ENCODE results near the gene CNOT2.

CNOT2 gene, protein sequence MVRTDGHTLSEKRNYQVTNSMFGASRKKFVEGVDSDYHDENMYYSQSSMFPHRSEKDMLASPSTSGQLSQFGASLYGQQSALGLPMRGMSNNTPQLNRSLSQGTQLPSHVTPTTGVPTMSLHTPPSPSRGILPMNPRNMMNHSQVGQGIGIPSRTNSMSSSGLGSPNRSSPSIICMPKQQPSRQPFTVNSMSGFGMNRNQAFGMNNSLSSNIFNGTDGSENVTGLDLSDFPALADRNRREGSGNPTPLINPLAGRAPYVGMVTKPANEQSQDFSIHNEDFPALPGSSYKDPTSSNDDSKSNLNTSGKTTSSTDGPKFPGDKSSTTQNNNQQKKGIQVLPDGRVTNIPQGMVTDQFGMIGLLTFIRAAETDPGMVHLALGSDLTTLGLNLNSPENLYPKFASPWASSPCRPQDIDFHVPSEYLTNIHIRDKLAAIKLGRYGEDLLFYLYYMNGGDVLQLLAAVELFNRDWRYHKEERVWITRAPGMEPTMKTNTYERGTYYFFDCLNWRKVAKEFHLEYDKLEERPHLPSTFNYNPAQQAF

GRCh38 chr12:70242695-70243509 is at the start of gene CNOT2:
Gene CNOT2, plus strand, starts transcription at chr12:70243433. Its CDS starts 34,794 bp downstream, at chr12:70278227.
- peak; percentile 83 to 86 for DNase-seq

DNA sequence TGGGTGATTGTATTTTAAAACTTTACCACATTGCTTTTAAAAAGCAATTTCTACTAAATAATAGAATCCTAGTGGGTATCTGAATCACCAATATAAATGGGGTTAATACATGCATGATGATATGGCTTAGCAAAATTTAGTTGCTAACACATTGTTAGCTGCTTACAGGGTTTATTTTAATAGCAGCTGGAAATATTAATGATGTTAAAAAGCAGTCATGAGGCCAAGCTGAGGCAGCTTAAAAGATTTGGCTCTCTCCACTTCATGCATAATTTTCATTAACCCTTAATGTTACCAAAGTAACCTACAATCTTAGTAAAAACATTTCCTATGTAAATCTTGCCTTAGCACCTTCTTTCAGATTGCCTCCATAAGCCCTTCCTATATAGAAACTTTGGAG is 49.2 kb upstream of the CNOT2 start:
- DNase-seq, result no peak

DNA sequence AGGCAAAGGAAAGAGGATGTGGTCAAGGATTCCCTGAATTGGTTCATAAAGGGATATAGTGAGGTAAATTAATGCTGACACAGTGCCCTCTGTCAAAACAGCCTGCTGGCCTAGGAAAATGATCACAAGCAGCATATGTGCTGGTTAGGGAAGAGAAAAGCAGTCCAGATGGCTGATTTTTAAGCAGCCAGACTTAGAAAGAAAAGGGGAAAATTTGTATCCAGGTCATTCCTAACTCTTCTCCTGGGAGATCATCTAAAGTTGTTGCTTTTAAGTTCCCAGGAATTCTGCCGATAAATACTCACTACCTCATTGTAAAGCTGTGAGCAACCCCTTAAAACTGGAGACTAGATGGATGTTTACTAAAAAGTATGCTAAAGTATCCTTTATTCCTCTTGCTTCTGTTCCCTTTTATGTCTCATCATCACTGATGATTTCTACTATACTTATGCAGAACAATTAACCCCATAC is 46.4 kb upstream of the CNOT2 start:
- peak; percentile 39 to 61 for DNase-seq

GRCh38 chr12:70197345-70197744 is 45.9 kb upstream of the CNOT2 start:
- peak; percentile 29 to 70 for DNase-seq

DNA sequence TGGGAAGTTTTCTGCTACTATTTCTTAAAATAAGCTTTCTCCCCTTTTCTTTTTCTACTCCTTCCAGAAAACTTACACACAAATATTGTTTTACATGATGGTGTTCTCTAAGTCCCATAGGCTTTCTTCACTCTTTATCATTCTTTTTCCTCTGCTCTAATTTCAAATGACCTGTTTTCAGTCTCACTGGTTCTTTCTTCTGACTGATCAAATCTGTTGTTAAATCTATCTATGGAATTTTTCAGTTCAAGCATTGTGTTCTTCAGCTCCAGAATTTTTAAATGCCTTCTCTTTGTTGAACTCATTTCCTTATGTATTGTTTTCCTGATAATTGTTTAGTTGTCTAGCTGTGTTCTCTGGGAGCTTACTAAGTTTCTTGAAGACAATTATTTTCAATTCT is 29.5 kb upstream of the CNOT2 start:
- no peak for DNase-seq

DNA sequence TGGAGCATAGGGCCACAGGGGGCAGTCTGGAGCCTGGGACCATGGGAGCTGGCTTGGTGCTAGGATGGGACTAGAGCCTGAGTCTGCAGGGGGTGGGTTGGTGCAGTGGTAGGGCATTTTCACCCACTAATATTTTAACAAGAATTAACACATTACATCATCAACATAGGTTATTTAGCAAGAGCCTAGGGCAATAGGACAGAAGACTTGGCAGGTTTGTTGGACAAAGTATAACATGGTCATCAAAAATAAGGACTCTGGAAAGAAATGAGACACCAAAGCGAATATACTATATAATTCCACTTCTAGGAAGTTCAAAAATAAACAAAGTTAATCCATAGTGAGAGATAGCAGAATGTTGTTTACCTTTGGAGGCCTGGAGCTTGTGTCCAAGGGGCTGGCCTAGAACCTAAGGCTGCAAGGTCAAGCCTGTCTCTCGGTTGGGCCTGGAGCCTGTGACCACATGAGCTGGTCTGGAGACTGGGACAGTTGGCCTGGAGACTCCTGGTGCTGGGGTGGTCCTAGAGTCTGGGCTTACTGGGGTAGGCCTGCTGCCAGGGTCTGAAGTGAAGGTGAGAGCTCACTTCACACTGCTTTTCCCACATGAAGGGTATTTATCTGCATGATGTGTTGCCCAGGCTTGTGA is 28.1 kb upstream of the CNOT2 start:
- no peak for DNase-seq

GRCh38 chr12:70217416-70217815 is 25.8 kb upstream of the CNOT2 start:
- DNase-seq, result no peak

DNA sequence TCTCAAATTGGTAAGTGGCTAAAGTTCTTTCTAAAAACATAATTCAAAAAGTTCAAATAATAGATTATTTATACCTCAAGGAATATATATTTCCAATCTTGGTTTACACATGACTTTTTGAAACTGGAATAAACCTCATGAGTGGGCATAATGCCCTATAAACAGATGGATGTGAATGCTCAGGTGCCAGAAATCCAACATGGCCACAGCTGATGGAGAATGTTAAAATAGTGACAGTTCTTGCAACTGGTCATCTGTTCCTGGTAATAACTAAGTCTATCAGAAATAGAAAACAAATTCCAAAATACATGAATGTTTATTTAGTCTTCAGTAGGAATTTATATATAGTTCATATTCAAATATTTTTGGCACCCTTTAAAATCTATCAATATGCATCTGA is 21.6 kb upstream of the CNOT2 start:
- no peak for DNase-seq

DNA sequence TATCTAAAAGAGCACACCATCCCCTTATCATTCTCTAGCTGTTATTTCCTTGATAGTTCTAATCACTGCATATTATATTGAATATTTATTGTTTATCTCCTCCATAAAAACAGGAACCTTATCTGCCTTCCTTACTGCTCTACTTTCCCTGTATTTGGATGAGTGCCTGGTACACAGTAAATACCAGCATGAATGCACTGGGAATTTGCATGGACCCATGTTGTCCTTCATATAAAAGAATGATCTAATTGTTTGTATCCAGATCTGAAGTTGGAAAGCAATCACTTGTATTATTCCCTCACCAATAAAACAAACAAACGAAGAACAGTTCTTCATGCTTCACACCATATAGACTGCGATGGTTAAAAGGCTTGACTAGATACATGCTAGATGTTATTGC is 15.3 kb upstream of the CNOT2 start:
- DNase-seq, result no peak

GRCh38 chr12:70230934-70231606 is 12.2 kb upstream of the CNOT2 start:
- no peak for DNase-seq

DNA sequence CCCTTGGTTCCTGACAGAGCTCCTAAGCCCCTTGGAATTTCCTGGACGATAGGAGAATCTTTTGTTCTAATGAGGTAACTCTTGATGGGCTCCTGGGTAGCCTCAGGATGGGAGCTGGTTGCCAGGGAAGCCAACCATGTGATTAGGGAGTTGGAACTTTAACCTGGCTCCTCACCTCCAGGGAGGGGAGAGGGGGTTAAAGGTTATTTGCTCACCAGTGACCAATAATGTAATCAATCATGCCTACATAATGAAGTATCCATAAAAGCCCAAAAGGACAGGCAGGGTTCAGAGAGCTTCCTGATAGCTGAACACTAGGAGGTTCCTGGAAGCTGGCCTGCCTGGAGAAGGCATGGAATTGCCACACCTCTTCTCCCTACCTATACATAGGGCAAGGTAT is 6.2 kb upstream of the CNOT2 start:
- DNase-seq, result no peak

GRCh38 chr12:70240673-70241072 is 2.6 kb upstream of the CNOT2 start:
- DNase-seq, result no peak

GRCh38 chr12:70241845-70242244 is 1.4 kb upstream of the CNOT2 start:
- no peak for DNase-seq

- peak; percentile 20 to 39 for DNase-seq
These were observed 508 bp downstream of the CNOT2 start for GRCh38 chr12:70243510-70244371.

GRCh38 chr12:70244409-70244808 is 1.2 kb downstream of the CNOT2 start:
- peak; percentile 17 to 22 for DNase-seq

DNA sequence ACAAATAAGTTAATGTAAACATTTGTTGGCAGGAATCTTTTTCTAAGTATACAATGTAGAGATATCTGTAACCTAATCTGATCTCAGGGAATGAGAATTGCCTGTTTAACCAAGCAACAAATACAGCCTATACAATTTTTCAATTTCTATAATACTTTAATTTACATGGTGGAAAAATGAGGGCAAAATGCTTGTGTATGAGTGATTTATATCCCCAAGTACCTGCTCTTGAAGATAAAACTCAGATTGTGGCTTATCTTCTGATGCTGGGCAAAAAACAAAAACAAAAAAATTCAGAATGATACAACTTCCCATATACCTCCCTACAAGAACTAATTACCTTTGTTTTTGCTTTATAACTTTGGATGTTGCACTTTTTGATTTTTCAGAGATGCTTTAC is 2.2 kb downstream of the CNOT2 start:
- no peak for DNase-seq

GRCh38 chr12:70246580-70246979 is 3.3 kb downstream of the CNOT2 start:
- DNase-seq, result no peak

GRCh38 chr12:70247653-70248199 is 4.5 kb downstream of the CNOT2 start:
- peak; percentile 37 to 47 for DNase-seq

DNA sequence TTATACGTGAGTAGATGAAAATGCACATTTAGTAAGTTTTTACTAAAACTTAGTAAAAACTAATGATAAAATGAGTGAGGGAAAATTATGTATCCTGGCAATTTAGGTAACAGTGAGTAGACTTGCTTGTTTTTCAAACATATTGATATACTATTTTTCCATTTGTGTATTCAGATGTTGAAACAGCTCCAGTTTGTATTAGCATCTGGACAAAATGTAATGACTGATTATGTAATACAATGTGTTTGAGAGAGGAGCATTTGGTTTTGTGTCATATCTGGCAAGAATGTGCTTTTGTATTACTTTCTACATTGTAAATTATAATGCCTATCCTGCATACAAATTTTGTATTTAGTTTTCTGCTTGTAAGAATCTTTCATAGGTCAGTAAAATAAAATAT is 5.6 kb downstream of the CNOT2 start:
- no peak for DNase-seq

GRCh38 chr12:70249903-70250302 is 6.7 kb downstream of the CNOT2 start:
- DNase-seq, result no peak

GRCh38 chr12:70251226-70251625 is 8.0 kb downstream of the CNOT2 start:
- no peak for DNase-seq
